T-helper 22 cell (primary cell): ENCODE results near the gene OGT.
A peak's percentile ranks its signal among the peaks of the same experiment; 100 is the strongest.

Experiments used
- DNase-seq: peaks from one replicate; pipeline ENCODE4 v3.0.0-alpha.2; 2020; ENCODE audit warnings: low read depth

The OGT gene

DNA sequence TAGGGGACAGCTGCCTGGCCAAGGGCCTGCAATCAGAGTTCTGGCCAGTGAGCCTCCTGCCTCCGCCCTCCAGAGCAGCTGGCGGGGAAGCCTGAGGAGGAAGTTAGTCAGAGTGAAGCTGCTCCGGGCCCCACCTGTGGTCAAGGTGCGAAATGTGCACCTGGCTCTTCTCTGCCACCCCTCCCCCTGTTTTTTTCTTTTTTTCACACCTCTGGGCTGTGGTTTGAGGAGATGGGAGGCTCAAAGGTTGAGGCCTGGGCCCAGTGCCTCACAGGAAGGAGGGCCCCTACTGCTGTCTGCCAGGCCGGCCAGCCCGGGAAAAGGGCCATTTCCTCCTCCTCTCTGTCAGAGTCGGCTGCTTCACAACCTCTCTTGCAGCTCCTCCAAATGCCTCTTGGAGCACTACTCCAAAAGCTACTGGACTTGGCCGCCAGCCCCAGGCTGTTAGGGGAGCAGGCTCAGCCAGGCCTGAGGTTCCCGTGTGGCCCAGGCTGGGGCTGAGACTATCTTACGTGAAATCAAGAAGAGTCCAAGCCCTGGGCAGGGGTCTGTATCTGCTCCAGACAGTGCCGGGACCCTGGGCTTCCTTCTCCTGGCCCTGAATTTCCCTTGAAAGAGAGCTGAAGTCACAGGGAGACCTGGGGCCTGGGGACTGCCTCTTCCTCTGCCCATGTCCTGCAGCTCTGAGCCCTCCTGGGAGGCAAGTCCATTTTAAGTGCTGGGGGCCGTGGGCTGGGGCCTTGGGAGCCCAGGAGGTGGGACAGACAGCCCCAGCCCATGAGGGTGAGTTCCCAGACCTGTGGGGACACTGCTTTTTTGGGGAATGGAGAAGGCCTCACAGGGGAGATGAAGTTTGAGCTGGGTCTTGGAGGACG lies 89.9 kb downstream of the OGT start:
- peak; percentile 73 for DNase-seq

DNA sequence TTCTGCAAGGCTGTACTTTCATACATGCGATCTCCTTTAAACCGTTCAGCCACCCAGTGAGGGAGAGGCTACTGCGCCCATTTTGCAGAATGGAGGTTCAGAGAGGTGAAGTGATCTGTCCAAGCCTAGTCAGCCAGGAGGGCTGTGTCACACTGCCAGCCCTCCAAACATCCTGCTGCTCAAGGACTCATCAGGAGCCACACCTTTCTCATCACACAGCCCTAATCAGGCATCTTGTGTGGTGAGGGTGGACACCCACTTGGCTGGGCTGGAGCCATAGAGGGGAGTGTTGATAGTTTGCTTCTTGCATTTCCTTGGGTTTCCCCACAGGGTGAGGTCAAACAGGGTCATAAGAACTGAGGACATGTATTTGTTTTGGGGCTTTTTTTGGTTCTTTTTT lies 90.8 kb downstream of the OGT start:
- no peak for DNase-seq

GRCh38 chrX:71625471-71625870 lies 92.6 kb downstream of the OGT start:
- DNase-seq = no peak
